ENCODE data around the gene CACNA2D2.

CACNA2D2 gene

DNA sequence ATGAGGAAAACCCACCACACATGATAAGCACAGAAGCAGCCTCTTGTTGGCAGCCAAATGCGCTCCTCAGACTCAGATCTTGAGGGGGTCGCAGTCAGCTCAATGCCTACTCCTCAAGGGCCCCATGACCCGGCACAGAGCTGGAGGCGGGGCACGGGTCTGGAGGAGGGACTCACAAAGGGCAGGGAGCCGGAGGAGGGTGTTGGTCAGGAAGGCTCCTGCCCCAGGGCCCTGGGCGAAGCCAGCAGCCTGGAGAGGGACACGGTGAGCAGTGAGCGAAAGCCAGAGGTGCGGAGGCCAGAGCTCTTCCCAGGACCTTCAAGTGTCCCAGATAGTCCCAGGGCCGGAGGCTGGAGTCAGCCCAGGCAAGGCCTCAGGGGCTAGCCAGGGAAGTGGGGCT is 9.8 kb downstream of the CACNA2D2 start:
- no peak for DNase-seq

DNA sequence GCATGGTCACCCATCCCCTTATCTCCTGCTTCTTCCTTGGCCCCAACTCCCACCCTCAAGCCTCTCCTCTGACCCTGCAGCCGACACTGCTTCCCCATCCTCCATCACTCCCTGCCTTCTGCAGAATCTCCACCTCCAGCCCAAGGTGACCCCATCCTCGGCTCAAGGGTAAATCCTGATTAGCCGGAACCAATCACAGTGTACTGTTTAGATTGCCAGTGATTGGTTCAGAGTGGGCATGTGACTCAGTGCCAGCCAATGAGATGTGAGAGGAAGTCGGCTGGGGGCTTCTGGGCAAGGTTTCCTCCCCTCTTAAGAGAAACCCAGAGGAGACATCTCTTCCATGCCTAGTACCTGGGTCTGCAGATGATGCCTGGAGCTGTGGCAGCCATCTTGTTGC is 10.3 kb downstream of the CACNA2D2 start:
- no peak for DNase-seq

GRCh38 chr3:50491023-50491422 is 12.4 kb downstream of the CACNA2D2 start:
- DNase-seq = no peak

DNA sequence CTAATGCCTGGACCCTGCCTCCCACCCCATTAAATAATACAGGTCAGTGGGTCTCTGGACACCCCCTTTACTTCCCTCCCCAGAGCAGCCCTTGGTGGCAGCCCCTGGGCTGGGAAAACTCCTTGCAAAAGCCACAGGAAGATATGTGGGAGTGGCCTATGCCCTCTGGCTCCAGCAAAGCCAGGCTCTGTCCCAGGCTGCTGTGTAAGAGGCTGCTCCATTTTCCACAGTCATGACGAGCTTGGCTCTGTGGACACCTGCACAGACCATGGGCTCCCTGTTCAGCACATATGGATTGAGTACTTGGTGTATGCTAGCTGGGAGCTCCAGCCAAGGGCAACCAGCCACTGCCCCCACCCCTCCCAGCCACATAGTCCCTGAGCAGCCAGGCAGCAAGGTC is 13.0 kb downstream of the CACNA2D2 start:
- no peak for DNase-seq

- no peak for DNase-seq
Measured at GRCh38 chr3:50487181-50487580, 16.3 kb downstream of the CACNA2D2 start.

GRCh38 chr3:50486219-50486888 is 17.1 kb downstream of the CACNA2D2 start:
- DNase-seq = no peak

GRCh38 chr3:50484722-50485121 is 18.7 kb downstream of the CACNA2D2 start:
- no peak for DNase-seq

- no peak for DNase-seq
Measured at GRCh38 chr3:50483374-50483773, 20.1 kb downstream of the CACNA2D2 start.

GRCh38 chr3:50481992-50482391 is 21.4 kb downstream of the CACNA2D2 start:
- DNase-seq = no peak

DNA sequence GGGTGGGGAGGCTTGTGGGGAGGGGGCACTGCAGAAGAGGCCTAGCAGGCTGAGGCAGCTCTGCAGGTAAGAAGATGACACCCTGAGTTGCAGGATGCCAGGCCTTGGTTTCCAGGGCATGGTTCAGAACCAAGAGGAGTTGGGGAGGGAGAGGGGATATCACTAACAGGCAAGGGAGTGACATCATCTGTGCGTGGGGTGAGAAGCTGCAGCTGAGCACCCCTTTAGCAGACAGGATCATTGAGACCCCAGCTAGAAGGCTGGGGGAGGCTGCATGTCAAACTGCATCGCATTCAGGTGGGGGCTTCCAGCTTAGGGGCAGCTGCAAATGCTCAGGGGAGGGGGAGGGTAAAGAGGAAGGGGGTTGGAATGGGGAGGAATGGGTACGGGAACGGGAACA is 23.0 kb downstream of the CACNA2D2 start:
- no peak for DNase-seq

DNA sequence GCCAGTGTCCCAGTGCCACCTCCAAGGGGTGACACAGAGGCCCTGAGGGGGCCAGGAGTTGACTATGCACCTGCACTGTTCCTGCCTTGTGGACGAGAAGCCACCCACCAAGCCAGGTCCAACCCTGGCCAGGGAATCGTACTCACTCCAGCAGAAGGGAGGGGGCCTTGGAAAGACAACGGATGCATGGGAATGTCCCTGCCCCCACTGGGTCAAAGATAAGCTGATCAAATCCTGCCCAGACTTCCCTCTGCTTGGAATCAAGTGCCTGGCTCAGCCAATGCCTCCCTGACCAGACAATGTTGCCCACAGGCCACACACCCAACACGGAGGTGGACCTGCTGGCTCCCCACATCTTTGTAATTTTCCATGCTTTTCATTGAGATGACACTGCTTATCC is 23.9 kb downstream of the CACNA2D2 start:
- no peak for DNase-seq

DNA sequence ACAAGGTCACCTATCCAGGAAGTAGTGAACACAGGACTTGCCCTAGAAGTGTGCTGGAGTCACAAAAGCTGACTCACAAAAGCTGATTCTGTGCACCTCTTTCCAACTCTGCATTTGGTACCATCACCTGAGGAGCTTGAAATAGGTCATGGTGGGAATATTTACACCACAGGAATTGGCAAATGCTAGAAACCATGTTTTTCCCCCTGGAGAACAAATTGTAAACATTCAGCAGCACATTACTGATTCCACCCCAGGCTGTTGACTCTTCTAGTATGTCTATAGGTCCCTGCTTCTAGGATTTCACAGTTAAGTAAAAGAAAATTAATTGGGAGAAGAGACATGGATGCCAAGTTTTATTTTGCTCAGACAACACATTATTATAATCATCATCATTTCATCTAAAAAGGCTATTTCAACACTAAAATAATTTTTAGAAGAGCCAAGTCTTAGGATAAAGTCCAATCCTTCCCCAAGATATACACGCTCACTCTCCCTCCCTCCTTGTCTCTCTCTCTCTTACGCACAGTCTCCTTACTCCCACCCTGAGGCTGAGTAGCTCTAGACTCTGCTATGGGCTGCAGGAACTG is 24.7 kb downstream of the CACNA2D2 start:
- no peak for DNase-seq

GRCh38 chr3:50478051-50478450 is 25.4 kb downstream of the CACNA2D2 start:
- DNase-seq = no peak

DNA sequence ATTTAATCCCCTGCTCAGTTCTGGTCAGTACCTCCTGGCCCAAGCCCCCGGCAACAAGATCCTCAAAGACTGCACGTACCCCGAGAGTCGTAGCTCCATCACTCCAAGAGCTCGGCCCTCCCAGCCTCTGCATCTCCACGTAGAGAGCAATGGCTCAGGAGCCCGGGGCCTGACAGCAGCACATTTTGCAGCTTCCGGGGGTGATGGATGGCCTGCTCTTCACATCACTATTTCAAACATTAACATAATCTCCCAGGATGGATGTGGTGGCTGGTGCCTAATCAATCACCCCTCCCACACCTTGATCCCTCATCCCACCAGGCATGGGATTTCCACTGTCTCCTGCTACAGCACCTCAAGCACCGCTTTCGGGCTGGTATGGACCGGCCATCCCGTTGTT is 28.1 kb downstream of the CACNA2D2 start:
- no peak for DNase-seq

- no peak for DNase-seq
Measured at GRCh38 chr3:50474717-50475116, 28.7 kb downstream of the CACNA2D2 start.

DNA sequence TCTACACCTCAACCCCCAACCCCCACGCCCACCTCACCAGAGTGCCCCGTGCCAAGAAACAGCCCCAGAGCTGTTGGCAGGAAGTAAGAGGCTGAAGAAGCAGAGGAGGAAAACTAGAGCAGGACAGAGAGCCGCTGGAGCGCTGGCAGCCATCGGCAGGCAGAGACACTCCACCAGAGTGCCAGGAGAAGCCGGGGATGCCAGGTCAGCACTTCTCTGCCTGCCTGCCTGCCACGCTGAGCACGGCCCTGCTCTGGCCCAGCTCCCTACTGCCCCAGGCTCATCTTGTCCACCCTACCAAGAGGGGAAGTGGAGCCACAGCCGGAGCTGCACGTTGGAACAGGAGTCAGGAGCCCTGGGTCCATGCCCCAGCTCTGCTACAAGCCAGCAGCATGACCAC is 29.7 kb downstream of the CACNA2D2 start:
- no peak for DNase-seq

GRCh38 chr3:50472958-50473357 is 30.5 kb downstream of the CACNA2D2 start:
- no peak for DNase-seq

DNA sequence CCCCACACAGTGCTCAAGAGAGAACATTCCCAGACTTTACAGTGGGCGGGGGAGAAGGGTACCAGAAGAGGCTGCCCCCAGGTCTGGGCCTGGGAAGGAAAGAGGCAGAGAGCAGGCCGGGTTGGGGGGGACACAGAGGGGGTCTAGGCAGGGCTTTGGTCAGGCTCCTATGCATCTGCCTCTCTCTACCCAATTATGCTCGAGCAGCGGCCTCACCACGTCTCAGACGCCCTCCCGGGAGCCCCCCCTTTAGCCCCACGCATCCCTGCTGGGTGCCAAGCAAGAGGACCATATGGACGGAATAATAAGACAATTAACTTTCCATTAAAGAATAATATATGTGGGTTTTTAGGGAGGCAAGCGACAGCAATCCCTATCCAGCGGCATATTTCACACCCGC is 32.8 kb downstream of the CACNA2D2 start:
- DNase-seq = no peak

GRCh38 chr3:50467919-50468318 is 35.5 kb downstream of the CACNA2D2 start:
- no peak for DNase-seq

DNA sequence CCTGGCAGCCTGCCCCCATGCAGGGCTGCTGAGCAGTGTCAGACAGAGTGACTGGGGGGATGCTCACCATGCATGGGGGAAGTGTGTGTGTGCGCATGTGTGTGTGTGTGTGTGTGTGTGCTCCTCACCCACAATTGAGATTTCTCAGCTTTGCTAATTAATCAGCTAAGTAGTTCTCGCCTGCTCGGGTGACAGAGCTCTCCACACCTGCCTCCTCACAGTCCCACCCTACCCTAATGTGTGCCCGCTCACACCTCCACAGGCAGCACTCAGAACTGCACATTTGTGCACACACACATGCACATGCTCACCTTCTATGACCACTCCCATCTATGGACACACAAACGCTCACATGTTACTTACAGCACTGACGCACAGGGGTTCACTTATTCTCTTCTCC is 37.3 kb downstream of the CACNA2D2 start:
- DNase-seq = no peak

DNA sequence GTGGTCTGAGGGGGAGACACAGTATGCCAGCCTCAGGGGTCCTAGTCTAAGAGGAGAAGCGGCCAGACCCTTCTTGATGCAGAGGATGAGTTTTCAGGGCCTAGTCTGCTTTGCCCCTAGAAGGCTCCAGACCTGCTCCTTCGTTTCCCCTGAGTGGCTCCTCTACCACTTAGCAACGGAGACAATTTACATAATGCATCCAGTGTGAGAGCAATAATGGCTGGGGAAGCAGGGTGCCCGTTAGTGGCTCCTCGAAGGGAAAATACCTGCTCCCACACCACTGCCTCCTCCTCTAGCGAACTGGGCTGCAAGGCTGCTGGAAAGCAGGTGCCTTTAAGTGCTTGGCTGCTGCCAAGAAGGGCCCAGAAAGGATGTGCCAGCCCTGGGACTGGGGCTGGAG is 38.9 kb downstream of the CACNA2D2 start:
- DNase-seq = no peak

GRCh38 chr3:50459785-50460184 is 43.6 kb downstream of the CACNA2D2 start:
- DNase-seq = no peak

DNA sequence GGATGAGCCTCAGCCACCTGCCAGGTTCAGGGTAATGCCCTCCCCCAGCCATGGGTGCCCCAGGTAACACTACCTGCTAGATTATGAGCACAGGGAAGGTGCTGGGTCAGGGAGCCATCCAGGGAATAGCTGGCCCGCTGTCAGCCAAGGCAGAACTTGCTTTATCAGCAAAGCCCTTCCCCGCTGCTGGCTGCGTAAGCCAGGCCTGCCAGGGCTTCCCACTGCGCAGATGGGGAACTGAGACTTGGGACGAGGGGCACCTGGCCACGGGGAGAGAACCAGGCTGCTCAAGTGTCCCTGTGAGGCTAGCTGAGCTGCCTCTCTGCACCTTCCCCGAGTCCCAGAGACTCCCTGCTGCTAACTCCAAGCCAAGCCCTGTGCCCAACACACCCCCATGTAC is 45.4 kb downstream of the CACNA2D2 start:
- no peak for DNase-seq

DNA sequence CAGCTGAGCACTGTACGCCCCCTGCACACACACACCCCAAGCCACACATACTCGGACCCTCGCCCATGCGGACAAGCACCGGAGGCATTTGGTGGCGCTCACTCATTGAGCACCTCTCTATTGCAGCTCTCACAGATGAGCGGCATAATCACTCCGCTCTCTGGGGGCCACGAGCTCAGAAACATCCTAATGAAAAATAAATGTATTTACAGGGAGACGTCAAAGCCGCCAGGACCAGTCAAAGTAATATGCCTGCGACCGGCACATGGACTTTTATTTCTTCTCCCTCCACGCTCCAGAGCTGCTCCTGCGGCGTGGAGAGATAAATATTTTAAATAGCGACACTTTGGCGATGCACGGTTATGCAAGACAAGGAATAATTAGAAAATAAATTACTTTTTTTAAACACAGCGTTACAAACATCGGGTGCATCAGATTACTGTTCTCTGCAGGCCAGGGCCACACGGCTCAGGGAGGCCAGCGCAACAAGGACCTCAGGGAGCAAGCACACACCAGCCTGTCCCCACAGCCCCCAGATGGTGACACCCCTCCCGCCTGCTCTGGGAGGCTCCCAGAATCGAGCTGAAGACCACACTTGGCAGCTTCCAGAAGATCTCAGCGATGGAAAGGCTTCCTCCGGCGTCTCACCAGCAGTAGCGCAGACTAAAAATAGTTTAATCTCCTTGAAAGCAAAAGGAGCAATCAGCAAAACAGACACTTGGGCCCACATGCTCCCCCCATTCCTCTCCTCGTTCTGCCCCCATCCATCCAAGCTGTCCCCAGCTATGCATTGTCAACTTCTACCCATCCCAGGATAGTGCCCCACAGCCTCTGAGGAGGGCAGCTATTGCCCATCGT is 48.0 kb downstream of the CACNA2D2 start:
- no peak for DNase-seq
